HFF-Myc (cell line): ENCODE measurements around the gene AKAIN1.

Experiments
- DNase-seq: peaks from one replicate; pipeline ENCODE4 v3.0.0-alpha.2; 2011; ENCODE audit warnings: low read depth; ENCODE audit errors: extremely low read depth
- H3K4me3 ChIP-seq: replicated peaks from 2 replicates; pipeline ENCODE4 v1.5.1; 2011; ENCODE audit warnings: low read depth, mild to moderate bottlenecking, control low read depth, low read length
- CTCF ChIP-seq: IDR thresholded peaks from 2 replicates; pipeline ENCODE4 v1.5.1; 2012; ENCODE audit warnings: mild to moderate bottlenecking, low read depth, low read length, control low read depth; ENCODE audit errors: missing control alignments

Gene AKAIN1

GRCh38 chr18:5214583-5215351 lies 17.7 kb upstream of the AKAIN1 start:
- TF ChIP-seq CTCF, result no peak
- no peak overlapping the region for H3K4me3 ChIP-seq
- DNase-seq, result no peak

GRCh38 chr18:5207471-5208150 lies 10.6 kb upstream of the AKAIN1 start:
- DNase-seq, result no peak
- TF ChIP-seq CTCF, result no peak
- no peak overlapping the region for H3K4me3 ChIP-seq

GRCh38 chr18:5198311-5198710 lies 1.3 kb upstream of the AKAIN1 start:
- DNase-seq, result no peak
- TF ChIP-seq CTCF, result no peak
- H3K4me3 ChIP-seq, result no peak overlapping the region

- DNase-seq, result no peak
- no peak for TF ChIP-seq CTCF
- no peak overlapping the region for H3K4me3 ChIP-seq
Measured at GRCh38 chr18:5197461-5197860, 404 bp upstream of the AKAIN1 start.

- no peak for TF ChIP-seq CTCF
- no peak for DNase-seq
- H3K4me3 ChIP-seq, result no peak overlapping the region
Measured at GRCh38 chr18:5196253-5197031, 615 bp downstream of the AKAIN1 start.

- no peak overlapping the region for H3K4me3 ChIP-seq
- DNase-seq, result no peak
- TF ChIP-seq CTCF, result no peak
Measured at GRCh38 chr18:5195656-5196055, 1.4 kb downstream of the AKAIN1 start.
